Measurements from ENCODE around the gene POU2F2.

The POU2F2 gene

DNA sequence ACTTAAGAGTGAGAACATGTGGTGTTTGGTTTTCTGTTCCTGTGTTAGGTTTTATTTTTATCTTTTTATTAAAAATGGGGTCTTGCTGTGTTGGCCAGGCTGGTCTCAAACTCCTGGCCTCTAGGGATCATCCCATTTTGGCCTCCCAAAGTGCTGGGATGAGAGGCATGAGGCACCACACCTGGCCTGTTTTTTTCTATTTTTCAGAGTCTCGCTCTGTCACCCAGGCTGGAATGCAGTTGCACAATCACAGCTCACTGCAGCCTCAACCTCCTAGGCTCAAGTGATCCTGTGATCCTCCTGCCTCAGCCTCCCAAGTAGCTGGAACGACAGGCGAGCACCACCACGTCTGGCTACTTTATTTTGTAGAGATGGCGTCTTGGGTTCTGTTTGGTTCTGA lies 48.7 kb downstream of the POU2F2 start:
- no peak overlapping the region for H3K4me3 ChIP-seq (ENCODE audit: low read length)
- no peak overlapping the region for H3K27ac ChIP-seq (ENCODE audit: low read length)
- H3K4me1 ChIP-seq (ENCODE audit: insufficient read depth, low read length): peaks cover 1% of the 10 kb centered on the region
- peaks cover 38% of the 10 kb centered on the region for H3K36me3 ChIP-seq (ENCODE audit: insufficient read depth, low read depth, low read length)
- no peaks in the 10 kb centered on the region for H3K9me3 ChIP-seq (ENCODE audit: insufficient read depth, low read depth, low read length)
- H3K27me3 ChIP-seq (ENCODE audit: insufficient read depth, low read length): no peaks in the 10 kb centered on the region
- H3K9ac ChIP-seq (ENCODE audit: low read depth, low read length): no peak overlapping the region

DNA sequence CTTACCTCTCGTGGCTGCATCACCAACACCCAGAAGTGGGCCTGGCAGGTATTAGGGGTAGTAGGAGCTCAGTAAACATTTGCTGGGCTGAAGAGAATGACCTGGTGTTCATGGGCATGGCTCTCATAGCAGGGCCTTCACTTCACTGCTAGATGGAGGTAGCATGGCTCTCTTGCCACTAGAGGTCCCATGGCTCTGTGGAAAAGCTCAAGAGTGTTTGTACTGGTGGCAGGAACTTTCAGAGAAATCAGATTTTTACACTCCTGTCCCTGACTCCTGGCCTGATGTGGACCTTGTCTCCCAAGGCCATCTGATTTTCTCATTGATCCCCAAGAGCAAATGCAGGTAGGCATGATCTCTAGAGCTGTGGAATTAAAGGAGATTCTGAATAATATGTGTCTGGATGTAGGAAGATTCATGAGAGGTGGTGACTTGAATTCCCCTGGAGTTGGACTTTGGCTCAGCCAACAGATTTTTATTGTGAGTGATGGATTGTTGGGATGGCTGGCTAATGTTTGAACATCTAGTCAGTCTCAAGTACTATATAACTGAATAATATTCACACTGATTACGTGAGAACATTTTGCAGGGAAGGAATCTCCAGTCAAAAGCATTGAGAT lies 50.6 kb downstream of the POU2F2 start:
- Histone ChIP-seq H3K9me3 (ENCODE audit: insufficient read depth, low read depth, low read length) (no peaks in the 10 kb centered on the region), H3K27me3 (ENCODE audit: insufficient read depth, low read length) (no peaks in the 10 kb centered on the region), H3K9ac (ENCODE audit: low read depth, low read length) (no peak overlapping the region), H3K4me1 (ENCODE audit: insufficient read depth, low read length) (peaks cover 5% of the 10 kb centered on the region; the same call in 1 of the 2 replicates), H3K27ac (ENCODE audit: low read length) (no peak overlapping the region), H3K4me3 (ENCODE audit: low read length) (no peak overlapping the region), H3K36me3 (ENCODE audit: insufficient read depth, low read depth, low read length) (peaks cover 45% of the 10 kb centered on the region)

DNA sequence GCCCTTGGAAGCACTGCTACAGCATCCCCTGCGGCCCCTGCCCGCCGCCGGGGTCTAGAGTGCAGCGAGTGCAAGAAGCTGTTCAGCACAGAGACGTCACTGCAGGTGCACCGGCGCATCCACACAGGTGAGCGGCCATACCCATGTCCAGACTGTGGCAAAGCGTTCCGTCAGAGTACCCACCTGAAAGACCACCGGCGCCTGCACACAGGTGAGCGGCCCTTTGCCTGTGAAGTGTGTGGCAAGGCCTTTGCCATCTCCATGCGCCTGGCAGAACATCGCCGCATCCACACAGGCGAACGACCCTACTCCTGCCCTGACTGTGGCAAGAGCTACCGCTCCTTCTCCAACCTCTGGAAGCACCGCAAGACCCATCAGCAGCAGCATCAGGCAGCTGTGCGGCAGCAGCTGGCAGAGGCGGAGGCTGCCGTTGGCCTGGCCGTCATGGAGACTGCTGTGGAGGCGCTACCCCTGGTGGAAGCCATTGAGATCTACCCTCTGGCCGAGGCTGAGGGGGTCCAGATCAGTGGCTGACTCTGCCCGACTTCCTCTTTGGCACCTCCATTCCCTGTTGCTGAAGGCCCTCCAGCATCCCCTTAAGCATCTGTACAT lies 51.4 kb downstream of the POU2F2 start:
- no peak overlapping the region for H3K4me3 ChIP-seq (ENCODE audit: low read length)
- H3K9me3 ChIP-seq (ENCODE audit: insufficient read depth, low read depth, low read length): no peaks in the 10 kb centered on the region
- H3K36me3 ChIP-seq (ENCODE audit: insufficient read depth, low read depth, low read length): peaks cover 45% of the 10 kb centered on the region
- no peaks in the 10 kb centered on the region for H3K27me3 ChIP-seq (ENCODE audit: insufficient read depth, low read length)
- no peak overlapping the region for H3K9ac ChIP-seq (ENCODE audit: low read depth, low read length)
- H3K27ac ChIP-seq (ENCODE audit: low read length): no peak overlapping the region
- peaks cover 5% of the 10 kb centered on the region; the same call in 1 of the 2 replicates for H3K4me1 ChIP-seq (ENCODE audit: insufficient read depth, low read length)

DNA sequence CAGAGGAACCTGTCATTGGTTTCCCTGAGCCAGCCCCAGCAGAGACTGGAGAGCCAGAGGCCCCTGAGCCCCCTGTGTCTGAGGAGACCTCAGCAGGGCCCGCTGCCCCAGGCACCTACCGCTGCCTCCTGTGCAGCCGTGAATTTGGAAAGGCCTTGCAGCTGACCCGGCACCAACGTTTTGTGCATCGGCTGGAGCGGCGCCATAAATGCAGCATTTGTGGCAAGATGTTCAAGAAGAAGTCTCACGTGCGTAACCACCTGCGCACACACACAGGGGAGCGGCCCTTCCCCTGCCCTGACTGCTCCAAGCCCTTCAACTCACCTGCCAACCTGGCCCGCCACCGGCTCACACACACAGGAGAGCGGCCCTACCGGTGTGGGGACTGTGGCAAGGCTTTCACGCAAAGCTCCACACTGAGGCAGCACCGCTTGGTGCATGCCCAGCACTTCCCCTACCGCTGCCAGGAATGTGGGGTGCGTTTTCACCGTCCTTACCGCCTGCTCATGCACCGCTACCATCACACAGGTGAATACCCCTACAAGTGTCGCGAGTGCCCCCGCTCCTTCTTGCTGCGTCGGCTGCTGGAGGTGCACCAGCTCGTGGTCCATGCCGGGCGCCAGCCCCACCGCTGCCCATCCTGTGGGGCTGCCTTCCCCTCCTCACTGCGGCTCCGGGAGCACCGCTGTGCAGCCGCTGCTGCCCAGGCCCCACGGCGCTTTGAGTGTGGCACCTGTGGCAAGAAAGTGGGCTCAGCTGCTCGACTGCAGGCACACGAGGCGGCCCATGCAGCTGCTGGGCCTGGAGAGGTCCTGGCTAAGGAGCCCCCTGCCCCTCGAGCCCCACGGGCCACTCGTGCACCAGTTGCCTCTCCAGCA lies 52.1 kb downstream of the POU2F2 start:
- H3K36me3 ChIP-seq (ENCODE audit: insufficient read depth, low read depth, low read length): peaks cover 45% of the 10 kb centered on the region
- H3K4me3 ChIP-seq (ENCODE audit: low read length): no peak overlapping the region
- H3K4me1 ChIP-seq (ENCODE audit: insufficient read depth, low read length): peaks cover 7% of the 10 kb centered on the region; the same call in 1 of the 2 replicates
- H3K9ac ChIP-seq (ENCODE audit: low read depth, low read length): no peak overlapping the region
- H3K9me3 ChIP-seq (ENCODE audit: insufficient read depth, low read depth, low read length): no peaks in the 10 kb centered on the region
- no peak overlapping the region for H3K27ac ChIP-seq (ENCODE audit: low read length)
- no peaks in the 10 kb centered on the region for H3K27me3 ChIP-seq (ENCODE audit: insufficient read depth, low read length)

DNA sequence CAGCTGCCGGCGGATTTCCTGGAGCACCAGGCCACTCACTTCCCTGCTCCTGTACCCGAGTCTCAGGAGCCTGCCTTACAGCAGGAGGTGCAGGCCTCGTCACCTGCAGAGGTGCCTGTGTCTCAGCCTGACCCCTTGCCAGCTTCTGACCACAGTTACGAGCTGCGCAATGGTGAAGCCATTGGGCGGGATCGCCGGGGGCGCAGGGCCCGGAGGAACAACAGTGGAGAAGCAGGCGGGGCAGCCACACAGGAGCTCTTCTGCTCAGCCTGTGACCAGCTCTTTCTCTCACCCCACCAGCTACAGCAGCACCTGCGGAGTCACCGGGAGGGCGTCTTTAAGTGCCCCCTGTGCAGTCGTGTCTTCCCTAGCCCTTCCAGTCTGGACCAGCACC lies 53.0 kb downstream of the POU2F2 start:
- Histone ChIP-seq H3K4me1 (ENCODE audit: insufficient read depth, low read length) (peaks cover 9% of the 10 kb centered on the region; the same call in 1 of the 2 replicates), H3K27me3 (ENCODE audit: insufficient read depth, low read length) (no peaks in the 10 kb centered on the region), H3K4me3 (ENCODE audit: low read length) (no peak overlapping the region), H3K9me3 (ENCODE audit: insufficient read depth, low read depth, low read length) (no peaks in the 10 kb centered on the region), H3K9ac (ENCODE audit: low read depth, low read length) (no peak overlapping the region), H3K36me3 (ENCODE audit: insufficient read depth, low read depth, low read length) (peaks cover 45% of the 10 kb centered on the region), H3K27ac (ENCODE audit: low read length) (no peak overlapping the region)

DNA sequence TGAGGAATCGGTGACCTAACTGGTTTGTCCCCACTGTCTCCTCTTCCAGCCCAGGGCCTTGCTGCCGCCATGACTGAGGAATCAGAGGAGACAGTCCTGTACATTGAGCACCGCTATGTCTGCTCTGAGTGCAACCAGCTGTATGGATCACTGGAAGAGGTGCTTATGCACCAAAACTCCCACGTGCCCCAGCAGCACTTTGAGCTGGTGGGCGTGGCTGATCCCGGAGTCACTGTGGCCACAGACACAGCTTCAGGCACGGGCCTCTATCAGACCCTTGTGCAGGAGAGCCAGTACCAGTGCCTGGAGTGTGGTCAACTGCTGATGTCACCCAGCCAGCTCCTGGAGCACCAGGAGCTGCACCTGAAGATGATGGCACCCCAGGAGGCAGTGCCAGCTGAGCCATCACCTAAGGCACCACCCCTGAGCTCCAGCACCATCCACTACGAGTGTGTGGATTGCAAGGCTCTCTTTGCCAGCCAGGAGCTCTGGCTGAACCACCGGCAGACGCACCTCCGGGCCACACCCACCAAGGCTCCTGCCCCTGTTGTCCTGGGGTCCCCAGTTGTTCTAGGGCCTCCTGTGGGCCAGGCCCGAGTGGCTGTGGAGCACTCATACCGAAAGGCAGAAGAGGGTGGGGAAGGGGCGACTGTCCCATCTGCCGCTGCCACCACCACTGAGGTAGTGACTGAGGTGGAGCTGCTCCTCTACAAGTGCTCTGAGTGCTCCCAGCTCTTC lies 53.5 kb downstream of the POU2F2 start:
- Histone ChIP-seq H3K4me3 (ENCODE audit: low read length) (no peak overlapping the region), H3K4me1 (ENCODE audit: insufficient read depth, low read length) (peaks cover 9% of the 10 kb centered on the region; the same call in 1 of the 2 replicates), H3K9ac (ENCODE audit: low read depth, low read length) (no peak overlapping the region), H3K9me3 (ENCODE audit: insufficient read depth, low read depth, low read length) (no peaks in the 10 kb centered on the region), H3K36me3 (ENCODE audit: insufficient read depth, low read depth, low read length) (peaks cover 45% of the 10 kb centered on the region), H3K27ac (ENCODE audit: low read length) (no peak overlapping the region), H3K27me3 (ENCODE audit: insufficient read depth, low read length) (no peaks in the 10 kb centered on the region)

DNA sequence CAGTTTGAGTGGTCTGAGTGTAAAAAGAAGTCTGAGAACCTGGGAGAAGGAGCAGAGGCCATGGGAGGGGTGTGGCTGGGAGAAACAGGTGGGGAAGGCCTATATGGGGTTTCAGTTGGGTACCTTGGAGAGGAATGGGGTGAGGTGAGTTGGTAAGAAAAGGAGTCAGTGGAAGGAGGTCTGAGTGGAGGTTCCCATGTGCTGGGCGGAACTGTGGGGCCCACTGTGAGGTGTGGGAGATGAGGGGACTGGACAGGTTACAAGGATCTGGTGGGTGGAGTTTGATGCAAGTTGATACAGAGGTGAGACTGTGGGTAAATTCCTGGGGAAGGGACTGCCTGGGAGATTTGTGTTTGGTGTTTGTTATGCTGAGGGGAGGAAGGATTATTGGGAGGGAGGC lies 54.2 kb downstream of the POU2F2 start:
- Histone ChIP-seq H3K9ac (ENCODE audit: low read depth, low read length) (no peak overlapping the region; the same call in 1 of the 2 replicates), H3K4me3 (ENCODE audit: low read length) (peak overlapping the region; percentile 100; the same call in 1 of the 2 replicates), H3K9me3 (ENCODE audit: insufficient read depth, low read depth, low read length) (no peaks in the 10 kb centered on the region), H3K27me3 (ENCODE audit: insufficient read depth, low read length) (no peaks in the 10 kb centered on the region), H3K4me1 (ENCODE audit: insufficient read depth, low read length) (peaks cover 9% of the 10 kb centered on the region; the same call in 1 of the 2 replicates), H3K36me3 (ENCODE audit: insufficient read depth, low read depth, low read length) (peaks cover 45% of the 10 kb centered on the region), H3K27ac (ENCODE audit: low read length) (no peak overlapping the region)

DNA sequence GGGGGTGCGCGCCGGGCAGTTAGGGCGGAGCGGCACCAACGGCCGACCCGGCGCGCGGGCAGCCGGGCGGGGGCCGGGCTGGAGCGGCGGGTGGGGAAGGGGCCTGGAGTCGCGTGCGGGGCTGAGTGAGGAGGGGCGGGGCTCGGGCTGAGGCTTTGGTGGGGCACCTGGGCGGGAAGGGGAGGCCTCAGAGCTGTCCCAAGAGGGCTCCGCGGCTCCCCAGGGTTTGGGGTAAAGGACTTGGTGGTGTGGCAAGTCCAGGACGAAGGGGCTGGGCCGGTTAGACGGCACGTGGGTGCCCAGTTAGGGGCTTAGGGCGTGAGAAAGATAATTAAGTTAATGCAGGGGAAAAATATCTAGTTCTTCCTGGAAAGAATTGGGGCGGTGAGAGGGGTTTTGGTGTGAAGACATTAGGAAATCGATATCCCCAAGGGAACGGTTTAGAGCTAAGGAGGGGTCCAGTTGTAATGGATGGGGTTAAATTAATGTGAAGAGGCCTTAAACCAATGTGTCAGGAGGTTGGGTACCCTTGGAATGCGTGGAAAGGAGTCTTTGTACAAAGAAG lies 55.8 kb downstream of the POU2F2 start:
- H3K4me3 ChIP-seq (ENCODE audit: low read length): peak overlapping the region; percentile 100
- H3K4me1 ChIP-seq (ENCODE audit: insufficient read depth, low read length): peaks cover 9% of the 10 kb centered on the region; the same call in 1 of the 2 replicates
- peak overlapping the region; percentile 48 for H3K27ac ChIP-seq (ENCODE audit: low read length)
- peak overlapping the region; percentile 98 for H3K9ac ChIP-seq (ENCODE audit: low read depth, low read length)
- peaks cover 36% of the 10 kb centered on the region for H3K36me3 ChIP-seq (ENCODE audit: insufficient read depth, low read depth, low read length)
- no peaks in the 10 kb centered on the region for H3K9me3 ChIP-seq (ENCODE audit: insufficient read depth, low read depth, low read length)
- H3K27me3 ChIP-seq (ENCODE audit: insufficient read depth, low read length): no peaks in the 10 kb centered on the region

DNA sequence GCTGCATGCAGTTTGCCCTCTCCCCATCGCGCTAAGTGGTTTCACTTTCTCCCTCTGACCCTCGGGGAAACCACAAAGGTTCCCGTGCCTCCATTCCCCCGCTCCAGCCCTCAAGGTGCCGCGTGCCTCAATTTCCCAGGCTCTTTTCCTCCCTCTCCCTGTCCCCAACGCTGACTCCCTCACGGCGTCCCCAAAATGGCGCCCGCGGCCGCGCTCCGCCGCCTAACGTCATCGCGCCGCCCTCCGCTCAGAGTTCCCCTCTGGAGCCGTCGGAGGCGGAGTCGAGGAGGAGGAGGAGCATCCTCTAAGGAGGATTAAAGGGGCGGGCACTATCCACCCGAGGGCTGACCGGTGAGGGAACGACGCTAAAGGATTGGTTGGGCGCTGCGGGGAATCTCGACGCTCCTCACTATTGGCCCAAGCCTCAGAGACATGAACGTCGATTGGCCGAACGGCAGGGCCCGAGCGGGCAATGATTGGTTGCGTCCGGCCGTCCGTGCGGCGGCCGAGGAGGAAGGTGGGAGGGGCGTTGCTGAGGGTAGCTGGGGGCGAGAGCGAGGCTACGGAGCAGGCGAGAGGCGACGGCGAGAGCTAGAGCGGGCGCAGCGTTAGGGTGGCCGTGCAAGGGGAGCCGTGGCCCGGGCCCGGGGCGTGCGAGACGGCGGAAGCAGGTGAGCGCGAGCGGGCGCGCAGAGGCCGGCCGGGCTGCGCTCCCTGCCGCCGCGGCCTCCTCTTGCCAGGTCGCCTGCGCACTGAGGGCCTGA lies 56.4 kb downstream of the POU2F2 start, which contains the start of gene ZNF574:
Gene ZNF574, plus strand, starts transcription at position 551 of the 764 bp plus-strand sequence. CDS start 2,441 bp downstream, outside the sequence.
- peaks cover 9% of the 10 kb centered on the region; the same call in 1 of the 2 replicates for H3K4me1 ChIP-seq (ENCODE audit: insufficient read depth, low read length)

DNA sequence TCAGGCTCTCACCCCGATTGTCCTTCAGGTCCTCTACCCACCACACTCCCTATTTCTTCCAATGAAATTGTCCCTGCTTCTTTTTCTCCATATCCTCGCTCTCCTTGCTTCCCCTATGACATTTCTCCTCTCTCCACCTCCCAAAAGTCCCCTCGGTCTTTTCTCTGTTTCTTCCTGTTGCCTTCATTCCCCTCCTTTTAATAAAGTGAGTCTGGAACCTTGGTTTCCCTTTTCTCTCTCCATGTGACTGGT lies 57.0 kb downstream of the POU2F2 start:
- H3K9ac ChIP-seq (ENCODE audit: low read depth, low read length): peak overlapping the region; percentile 95
- peak overlapping the region; percentile 87 for H3K27ac ChIP-seq (ENCODE audit: low read length)
- peaks cover 14% of the 10 kb centered on the region; the same call in 1 of the 2 replicates for H3K4me1 ChIP-seq (ENCODE audit: insufficient read depth, low read length)
- H3K36me3 ChIP-seq (ENCODE audit: insufficient read depth, low read depth, low read length): peaks cover 24% of the 10 kb centered on the region
- H3K27me3 ChIP-seq (ENCODE audit: insufficient read depth, low read length): no peaks in the 10 kb centered on the region
- peak overlapping the region; percentile 74 for H3K4me3 ChIP-seq (ENCODE audit: low read length)
- H3K9me3 ChIP-seq (ENCODE audit: insufficient read depth, low read depth, low read length): no peaks in the 10 kb centered on the region

More for the DNA sequence above, 56.4 kb downstream of the POU2F2 start, which contains the start of gene ZNF574:
- peak within 1 kb of the TSS; percentile 87 for H3K27ac ChIP-seq (ENCODE audit: low read length)
- H3K27me3 ChIP-seq (ENCODE audit: insufficient read depth, low read length): no peaks in the 10 kb centered on the region
- peak within 1 kb of the TSS; percentile 100 for H3K4me3 ChIP-seq (ENCODE audit: low read length)
- H3K9me3 ChIP-seq (ENCODE audit: insufficient read depth, low read depth, low read length): no peaks in the 10 kb centered on the region
- peak within 1 kb of the TSS; percentile 98 for H3K9ac ChIP-seq (ENCODE audit: low read depth, low read length)
- peaks cover 30% of the 10 kb centered on the region for H3K36me3 ChIP-seq (ENCODE audit: insufficient read depth, low read depth, low read length)

Measured in iPS-20b (cell line).